Hepatocyte (in vitro differentiated cells): ENCODE data around the gene ERGIC1. TPM values are rescaled to one million over a fixed set of nuclear protein-coding genes. Genes with fewer than 3 reads are reported as not detected.

Experiments used
- DNase-seq: peaks from one replicate; pipeline ENCODE4 v3.0.0-alpha.2; 2016; ENCODE audit warnings: low spot score
- H2AFZ ChIP-seq: fragments of 200-600 bp; sonication (generic); 2 replicates; pipeline ENCODE4 v1.6.0; 2016; ENCODE audit warnings: antibody characterized with exemption, mild to moderate bottlenecking
- H3K27ac ChIP-seq: fragments of 200-600 bp; sonication (generic); 2 replicates; pipeline ENCODE4 v1.5.1; 2016; ENCODE audit warnings: mild to moderate bottlenecking
- H3K27me3 ChIP-seq: fragments of 200-600 bp; sonication (generic); 2 replicates; pipeline ENCODE4 v1.6.1; 2016
- H3K36me3 ChIP-seq: fragments of 200-600 bp; sonication (generic); replicated peaks from 2 replicates; pipeline ENCODE4 v1.5.1; 2016; ENCODE audit warnings: low read depth; ENCODE audit not compliant: insufficient read depth
- H3K4me1 ChIP-seq: fragments of 200-600 bp; sonication (generic); 2 replicates; pipeline ENCODE4 v1.5.1; 2016; ENCODE audit warnings: mild to moderate bottlenecking, moderate library complexity; ENCODE audit not compliant: insufficient read depth
- H3K4me2 ChIP-seq: fragments of 200-600 bp; sonication (generic); 2 replicates; pipeline ENCODE4 v1.6.0; 2016
- H3K4me3 ChIP-seq: fragments of 200-600 bp; sonication (generic); 2 replicates; pipeline ENCODE4 v1.5.1; 2016; ENCODE audit warnings: mild to moderate bottlenecking
- H3K79me2 ChIP-seq: fragments of 200-600 bp; sonication (generic); 2 replicates; pipeline ENCODE4 v1.6.0; 2017; ENCODE audit warnings: mild to moderate bottlenecking
- H3K9me2 ChIP-seq: fragments of 200-600 bp; sonication (generic); replicated peaks from 2 replicates; pipeline ENCODE4 v1.6.0; 2017; ENCODE audit warnings: mild to moderate bottlenecking; ENCODE audit not compliant: insufficient read depth
- H3K9me3 ChIP-seq: fragments of 200-600 bp; sonication (generic); 2 replicates; pipeline ENCODE4 v1.5.1; 2016; ENCODE audit warnings: low read depth, mild to moderate bottlenecking
- H4K20me1 ChIP-seq: fragments of 200-600 bp; sonication (generic); 2 replicates; pipeline ENCODE4 v1.6.0; 2016; ENCODE audit warnings: mild to moderate bottlenecking; ENCODE audit not compliant: insufficient read depth, poor library complexity, severe bottlenecking
- CTCF ChIP-seq: fragments of 200-600 bp; sonication (generic); IDR thresholded peaks from 2 replicates; pipeline ENCODE4 v1.5.1; 2016; ENCODE audit warnings: antibody characterized with exemption, mild to moderate bottlenecking; ENCODE audit not compliant: poor library complexity
- EZH2 ChIP-seq: fragments of 200-600 bp; sonication (generic); IDR thresholded peaks from 2 replicates; pipeline ENCODE4 v1.6.1; 2016; ENCODE audit warnings: antibody characterized with exemption, mild to moderate bottlenecking, borderline replicate concordance
- EZH2phosphoT487 ChIP-seq: fragments of 200-600 bp; sonication (generic); IDR thresholded peaks from one replicate; pipeline ENCODE4 v1.6.1; 2018; ENCODE audit warnings: antibody characterized with exemption, mild to moderate bottlenecking, low read depth, moderate library complexity; ENCODE audit not compliant: unreplicated experiment, severe bottlenecking
- WGBS: methylation state at CpG from one replicate; pipeline ENCODE4 v1.1.6; 2016; ENCODE audit warnings: low lambda C conversion rate; ENCODE audit errors: missing lambda C conversion rate; 5-methylcytosine and 5-hydroxymethylcytosine counted together
- polyA plus RNA-seq: library from polyadenylated mRNA; unstranded; fragments of >200 nt; fragmentation: Nextera tagmentation; extraction: Ambion mirVana; gene quantifications from 2 replicates; pipeline ENCODE4 v1.2.1, GENCODE V29; 2016
- total RNA-seq: library from RNA; depleted of rRNA; stranded (reverse); fragments of >200 nt; gene quantifications from 2 replicates; pipeline ENCODE4 v1.2.3, GENCODE V29; 2014

Gene ERGIC1
- total and polyA plus RNA-seq, 2 experiments from 2014 or later = 39.1 to 107 TPM

GRCh38 chr5:172959824-172960799 lies 126.1 kb downstream of the ERGIC1 start:
- TF ChIP-seq EZH2 (no peak), CTCF (no peak), EZH2phosphoT487 (no peak)
- H3K4me2 ChIP-seq = peak overlapping the region; percentile 88
- H3K36me3 ChIP-seq = no peaks in the 10 kb centered on the region
- WGBS = 20% methylated on average over 28 of the region's 28 CpGs
- H3K4me1 ChIP-seq = peaks cover 5% of the 10 kb centered on the region
- peak overlapping the region; percentile 59 for H3K27ac ChIP-seq
- H3K9me2 ChIP-seq = no peaks in the 10 kb centered on the region
- no peaks in the 10 kb centered on the region for H3K27me3 ChIP-seq
- H4K20me1 ChIP-seq = no peaks in the 10 kb centered on the region
- no peak for DNase-seq
- no peaks in the 10 kb centered on the region for H3K9me3 ChIP-seq
- H3K4me3 ChIP-seq = peak overlapping the region; percentile 85
- H2AFZ ChIP-seq = peak overlapping the region; percentile 79
- H3K79me2 ChIP-seq = peaks cover 18% of the 10 kb centered on the region

GRCh38 chr5:172969921-172970320 lies 135.9 kb downstream of the ERGIC1 start:
- no peak for TF ChIP-seq EZH2phosphoT487
- no peak for TF ChIP-seq CTCF
- no peak for TF ChIP-seq EZH2
- Histone ChIP-seq H3K4me3 (no peak overlapping the region), H3K4me1 (no peaks in the 10 kb centered on the region), H3K4me2 (no peak overlapping the region), H3K27me3 (no peaks in the 10 kb centered on the region), H4K20me1 (no peaks in the 10 kb centered on the region), H3K79me2 (no peaks in the 10 kb centered on the region), H2AFZ (no peak overlapping the region), H3K27ac (no peak overlapping the region), H3K9me3 (no peaks in the 10 kb centered on the region), H3K36me3 (no peaks in the 10 kb centered on the region), H3K9me2 (no peaks in the 10 kb centered on the region)
- no peak for DNase-seq
- WGBS = 87% methylated on average over 2 of the region's 2 CpGs

GRCh38 chr5:172971482-172971881 lies 137.4 kb downstream of the ERGIC1 start:
- no peak for DNase-seq
- H3K79me2 ChIP-seq = no peaks in the 10 kb centered on the region
- H3K27ac ChIP-seq = no peak overlapping the region
- H3K4me1 ChIP-seq = no peaks in the 10 kb centered on the region
- no peak overlapping the region for H3K4me2 ChIP-seq
- no peaks in the 10 kb centered on the region for H3K9me2 ChIP-seq
- WGBS = 38% methylated on average over 3 of the region's 3 CpGs
- H3K27me3 ChIP-seq = no peaks in the 10 kb centered on the region
- no peak overlapping the region for H3K4me3 ChIP-seq
- TF ChIP-seq EZH2phosphoT487 (no peak), EZH2 (no peak), CTCF (no peak)
- no peaks in the 10 kb centered on the region for H3K9me3 ChIP-seq
- H4K20me1 ChIP-seq = no peaks in the 10 kb centered on the region
- H2AFZ ChIP-seq = no peak overlapping the region
- no peaks in the 10 kb centered on the region for H3K36me3 ChIP-seq
